GM12872 (cell line): ENCODE results near the gene ANO2.

Source experiments
- TF ChIP-seq, protein P1 (sequence below): IDR thresholded peaks from 3 replicates; pipeline ENCODE4 v1.5.1; 2011; ENCODE audit warnings: low read depth, mild to moderate bottlenecking, low read length, moderate library complexity; ENCODE audit not compliant: insufficient read depth

The ANO2 gene

DNA sequence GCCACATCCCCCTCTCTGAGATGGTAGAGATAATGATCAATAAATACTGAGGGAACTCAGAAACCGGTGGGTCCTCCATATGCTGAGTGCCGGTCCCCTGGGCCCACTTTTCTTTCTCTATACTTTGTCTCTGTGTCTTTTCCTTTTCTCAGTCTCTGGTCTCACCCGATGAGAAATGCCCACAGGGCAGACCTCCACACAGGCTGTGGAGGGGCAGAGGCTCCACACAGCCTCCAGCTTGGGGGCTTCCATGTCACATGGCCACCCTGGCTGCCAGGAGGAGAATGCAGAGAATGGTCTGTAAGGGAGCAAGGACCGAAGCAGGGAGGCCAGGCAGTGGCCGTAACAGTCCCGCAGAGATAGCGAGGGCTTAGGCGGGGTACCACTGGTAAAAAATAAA, 407.3 kb downstream of the ANO2 start:
- TF ChIP-seq, protein P1, sequence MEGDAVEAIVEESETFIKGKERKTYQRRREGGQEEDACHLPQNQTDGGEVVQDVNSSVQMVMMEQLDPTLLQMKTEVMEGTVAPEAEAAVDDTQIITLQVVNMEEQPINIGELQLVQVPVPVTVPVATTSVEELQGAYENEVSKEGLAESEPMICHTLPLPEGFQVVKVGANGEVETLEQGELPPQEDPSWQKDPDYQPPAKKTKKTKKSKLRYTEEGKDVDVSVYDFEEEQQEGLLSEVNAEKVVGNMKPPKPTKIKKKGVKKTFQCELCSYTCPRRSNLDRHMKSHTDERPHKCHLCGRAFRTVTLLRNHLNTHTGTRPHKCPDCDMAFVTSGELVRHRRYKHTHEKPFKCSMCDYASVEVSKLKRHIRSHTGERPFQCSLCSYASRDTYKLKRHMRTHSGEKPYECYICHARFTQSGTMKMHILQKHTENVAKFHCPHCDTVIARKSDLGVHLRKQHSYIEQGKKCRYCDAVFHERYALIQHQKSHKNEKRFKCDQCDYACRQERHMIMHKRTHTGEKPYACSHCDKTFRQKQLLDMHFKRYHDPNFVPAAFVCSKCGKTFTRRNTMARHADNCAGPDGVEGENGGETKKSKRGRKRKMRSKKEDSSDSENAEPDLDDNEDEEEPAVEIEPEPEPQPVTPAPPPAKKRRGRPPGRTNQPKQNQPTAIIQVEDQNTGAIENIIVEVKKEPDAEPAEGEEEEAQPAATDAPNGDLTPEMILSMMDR, result no peak

DNA sequence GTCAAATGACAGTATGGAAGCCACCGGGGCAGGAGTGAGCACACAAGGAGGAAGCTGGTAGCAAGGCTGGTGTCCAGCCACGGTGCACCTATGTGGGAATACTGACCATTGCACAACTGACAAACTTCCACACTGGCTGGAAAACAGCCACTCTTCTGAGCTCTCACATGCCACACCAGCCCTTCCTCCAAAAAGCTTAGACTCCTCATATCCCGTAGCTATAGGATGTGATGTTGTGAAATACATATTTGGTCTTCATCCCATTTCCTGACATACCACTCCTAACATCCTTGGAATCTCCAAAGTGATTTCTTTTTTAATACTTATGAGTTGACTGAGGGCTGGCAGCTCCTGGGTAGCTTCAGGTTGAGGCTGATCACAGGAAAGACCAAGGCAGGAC, 409.5 kb downstream of the ANO2 start:
- TF ChIP-seq, protein P1, result no peak

DNA sequence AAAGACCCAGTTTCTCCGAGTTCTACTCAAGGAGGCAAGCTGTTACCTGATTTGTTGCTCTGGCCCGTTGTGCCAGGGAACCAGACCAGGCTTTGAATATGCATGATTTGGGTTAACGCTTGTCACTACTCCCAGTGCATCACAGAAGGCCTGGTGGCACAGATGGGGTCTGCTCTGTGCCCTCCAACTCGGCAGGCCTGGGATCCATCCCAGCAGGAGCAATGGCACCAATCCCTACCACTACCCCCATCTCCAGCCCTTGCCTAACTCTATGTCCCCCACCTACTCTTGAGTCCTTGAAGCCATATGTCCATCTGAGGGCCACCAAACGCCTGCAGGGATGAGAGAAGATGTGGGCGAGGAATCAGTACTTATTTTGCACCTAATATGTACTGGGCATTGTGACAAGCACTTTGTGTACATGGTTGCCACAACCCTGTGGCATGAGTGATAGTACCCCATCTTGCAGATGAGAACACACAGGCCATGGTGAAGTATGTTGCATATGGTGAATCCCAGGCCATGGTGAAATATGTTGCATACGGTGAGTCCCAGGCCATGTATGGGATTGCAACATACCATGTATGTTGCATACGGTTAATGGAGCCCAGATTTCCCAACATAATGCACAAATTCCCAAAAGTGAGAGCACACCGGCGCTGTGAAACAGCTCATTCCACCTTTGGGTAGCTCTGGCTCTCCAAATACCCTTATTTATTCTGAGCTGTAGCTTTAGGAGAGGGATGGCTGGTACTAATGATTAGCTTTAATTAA, 410.4 kb downstream of the ANO2 start:
- TF ChIP-seq, protein P1, result no peak

DNA sequence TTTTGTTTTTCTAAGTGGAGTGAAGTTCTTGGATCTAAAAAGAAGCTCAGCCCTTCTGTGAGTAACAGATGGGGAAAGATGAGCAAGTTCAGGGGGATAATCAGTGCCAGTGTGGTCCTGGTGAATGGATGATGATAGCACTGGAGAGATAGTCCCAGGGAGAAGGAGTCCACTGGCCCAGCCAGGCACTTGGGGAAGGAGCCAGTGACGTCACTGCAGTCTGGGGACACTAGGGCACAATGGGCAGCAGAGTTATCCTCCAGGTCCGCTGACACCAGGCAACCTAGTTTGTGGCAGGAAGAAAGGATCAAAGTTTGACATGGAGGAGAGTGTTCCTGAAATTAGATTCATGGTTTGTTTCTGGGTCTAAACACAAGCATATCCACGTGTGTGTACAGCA, 411.7 kb downstream of the ANO2 start:
- TF ChIP-seq, protein P1, result no peak

DNA sequence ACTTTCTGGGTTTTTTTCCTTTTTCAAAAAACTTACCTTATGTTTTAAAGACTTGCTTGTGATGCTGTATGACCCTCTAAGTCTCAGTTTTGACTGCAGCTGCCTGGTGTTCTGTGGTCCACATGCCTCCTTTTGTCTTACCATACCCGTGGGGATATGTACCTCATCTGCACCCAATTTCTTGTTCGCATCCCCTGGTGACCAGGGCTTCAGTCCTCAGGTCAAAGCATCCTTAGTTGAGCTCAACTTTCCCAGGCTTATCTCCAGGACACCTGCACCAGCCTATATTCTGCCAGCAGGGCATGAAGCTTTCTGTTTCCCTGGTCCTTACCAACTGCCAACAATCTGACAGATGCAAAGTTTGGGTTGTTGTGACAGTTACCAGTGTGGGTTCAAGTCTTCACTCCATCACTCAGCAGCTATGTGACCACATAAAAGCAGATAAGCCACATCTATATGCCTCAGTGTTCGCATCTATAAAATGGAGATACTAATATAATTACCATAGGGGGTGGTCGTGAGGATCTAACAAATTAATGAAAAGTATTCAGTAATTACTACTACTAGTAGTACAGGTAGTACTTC, 419.2 kb downstream of the ANO2 start:
- TF ChIP-seq, protein P1, result no peak

DNA sequence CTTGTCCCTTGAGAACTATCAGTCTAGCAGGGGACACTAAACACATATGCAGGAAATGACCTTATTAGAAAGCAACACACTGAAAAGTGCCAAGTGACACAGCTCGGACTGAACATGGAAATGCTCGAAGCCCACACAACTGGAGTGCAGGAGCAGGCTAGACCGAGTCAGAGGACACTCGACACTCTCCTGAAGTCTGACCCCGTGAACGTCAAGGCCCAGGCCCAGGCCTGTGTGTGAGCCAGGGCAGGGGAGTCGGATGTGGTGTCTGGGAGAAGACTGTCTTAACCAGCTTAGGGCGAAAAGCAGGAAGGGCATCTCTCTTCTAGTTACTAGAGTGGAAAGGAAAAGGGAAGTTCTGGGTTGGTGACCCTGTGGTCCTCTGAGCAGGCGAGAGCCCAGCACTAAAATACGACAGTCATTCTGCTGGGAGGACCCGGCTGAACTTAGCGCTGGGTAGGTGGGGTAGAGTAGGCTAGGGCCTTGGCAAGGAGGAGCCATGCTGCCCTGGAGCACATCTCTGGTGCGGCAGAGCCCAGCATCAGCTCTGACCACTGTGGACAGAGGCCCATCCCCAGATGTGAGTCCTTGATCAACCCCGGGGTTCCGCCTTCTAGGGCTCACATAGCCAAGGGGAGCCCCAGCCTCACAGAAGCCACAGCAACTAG, 420.2 kb downstream of the ANO2 start:
- TF ChIP-seq, protein P1, result no peak

DNA sequence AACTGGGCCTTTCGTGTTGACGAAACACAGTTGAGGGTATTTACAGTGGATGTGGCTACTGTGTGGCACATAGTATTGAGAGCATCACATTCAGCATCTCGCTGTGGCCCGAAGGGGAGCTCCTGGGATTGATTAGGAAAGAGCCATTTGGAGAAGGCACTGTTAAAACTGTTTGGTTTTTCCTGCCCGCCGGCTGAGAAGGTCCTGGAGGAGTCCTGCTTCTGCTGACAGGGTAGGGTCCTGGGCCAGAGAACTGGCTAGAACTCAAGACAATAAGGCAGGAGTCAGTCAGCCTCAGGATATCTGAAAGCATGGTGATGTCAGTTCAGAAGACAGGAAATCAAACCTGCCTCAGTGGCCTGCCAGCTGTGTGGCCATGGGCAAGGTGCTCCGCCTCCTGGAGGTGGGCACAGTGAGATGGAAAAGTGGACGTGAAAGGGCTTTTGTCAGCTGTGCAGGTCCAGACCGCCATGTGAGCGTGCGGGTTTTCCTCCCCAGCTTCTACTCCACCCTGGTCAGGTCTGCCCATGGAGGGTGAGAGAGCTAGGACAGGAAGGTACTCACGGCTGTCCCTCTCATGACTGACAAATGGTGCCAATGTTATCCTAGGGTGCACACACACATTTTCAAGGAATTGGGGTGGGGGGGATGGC, 420.8 kb downstream of the ANO2 start:
- TF ChIP-seq, protein P1, result no peak
